GM12878 (cell line): ENCODE results near the gene AP5Z1. TPM values are rescaled to one million over a fixed set of nuclear protein-coding genes. Genes with fewer than 3 reads are reported as not detected.

Experiments used
- ATAC-seq: fragments of 200-7000 bp; cut with Tn5 transposase; 3 replicates; pipeline ENCODE4 v1.9.1; 2020; ENCODE audit warnings: mild to moderate bottlenecking, moderate library complexity
- BruUV-seq: library from RNA; stranded (reverse); fragments of 400-500 nt; replicated peaks from 2 replicates; lab custom pipeline; 2021; lab: Mats Ljungman, UMichigan
- CTCF ChIA-PET: fragments of 300-600 bp; sonication (Branson Sonifier 250); formaldehyde crosslinking; extraction: SDS; loops from one replicate; lab custom pipeline; 2021; ENCODE audit warnings: inconsistent platforms; lab: Yijun Ruan, JAX
- POLR2A ChIA-PET: fragments of 350-600 bp; formaldehyde crosslinking; extraction: SDS; loops from one replicate; lab custom pipeline; 2021; ENCODE audit warnings: inconsistent platforms; lab: Charles Lee
- RAD21 ChIA-PET: fragments of 300-600 bp; sonication (Branson Sonifier 250); formaldehyde crosslinking; loops from one replicate; lab custom pipeline; 2023; ENCODE audit warnings: antibody characterized with exemption; ENCODE audit not compliant: unreplicated experiment; lab: Charles Lee
- SMC1A ChIA-PET: fragments of 300-600 bp; sonication (Branson Sonifier 250); formaldehyde crosslinking; loops from one replicate; lab custom pipeline; 2023; ENCODE audit not compliant: unreplicated experiment, uncharacterized antibody; lab: Charles Lee
- DNase-seq: peaks from one replicate; pipeline ENCODE4 v3.0.0-alpha.2; 2011; ENCODE audit warnings: low read depth, low spot score
- FAIRE-seq: peaks from 3 replicates; lab custom pipeline; 2011; peaks lifted over from hg19 to GRCh38; lab: Jason Lieb, UNC
- H2AFZ ChIP-seq: 2 replicates; pipeline ENCODE4 v1.6.0; 2011; ENCODE audit warnings: low read depth, low read length, control low read depth; ENCODE audit not compliant: control insufficient read depth
- H3K27ac ChIP-seq: 2 replicates; pipeline ENCODE4 v1.5.1; 2011; ENCODE audit warnings: control low read depth; ENCODE audit not compliant: control insufficient read depth, insufficient read depth
- H3K27me3 ChIP-seq, 2 experiments: replicated peaks in 1 of 2; 2 replicates each; pipeline versions ENCODE4 v1.6.0 to v1.6.1; 2011; ENCODE audit warnings: low read length in 1 of 2; ENCODE audit not compliant: control insufficient read depth in 2 of 2, insufficient read depth in 2 of 2
- H3K36me3 ChIP-seq, 2 experiments: 2 replicates each; pipeline ENCODE4 v1.5.1; 2011; ENCODE audit warnings: low read length in 1 of 2; ENCODE audit not compliant: control insufficient read depth in 2 of 2, insufficient read depth in 2 of 2
- H3K4me1 ChIP-seq: 2 replicates; pipeline ENCODE4 v1.6.1; 2011; ENCODE audit warnings: mild to moderate bottlenecking, low read length, moderate library complexity, mixed read lengths; ENCODE audit not compliant: control insufficient read depth, insufficient read depth
- H3K4me2 ChIP-seq: 2 replicates; pipeline ENCODE4 v1.6.0; 2011; ENCODE audit warnings: control low read depth; ENCODE audit not compliant: control insufficient read depth, insufficient read depth
- H3K4me3 ChIP-seq: fragments of 200-600 bp; sonication (generic); 2 replicates; pipeline ENCODE4 v1.5.1; 2016
- H3K79me2 ChIP-seq: 2 replicates; pipeline ENCODE4 v1.6.0; 2011; ENCODE audit warnings: low read length; ENCODE audit not compliant: control insufficient read depth, insufficient read depth
- H3K9ac ChIP-seq: 2 replicates; pipeline ENCODE4 v1.8.0; 2011; ENCODE audit warnings: low read length, control low read depth, mixed read lengths; ENCODE audit not compliant: control insufficient read depth, insufficient read depth
- H3K9me3 ChIP-seq: replicated peaks from 3 replicates; pipeline ENCODE4 v1.5.1; 2011; ENCODE audit warnings: mild to moderate bottlenecking, low read length; ENCODE audit not compliant: control insufficient read depth, insufficient read depth
- H4K20me1 ChIP-seq: 2 replicates; pipeline ENCODE4 v1.6.0; 2011; ENCODE audit not compliant: control insufficient read depth, insufficient read depth
- BACH1 ChIP-seq: fragments of 450-650 bp; IDR thresholded peaks from 2 replicates; pipeline ENCODE4 v1.6.1; 2017; ENCODE audit warnings: mild to moderate bottlenecking, borderline replicate concordance
- BCL3 ChIP-seq: IDR thresholded peaks from 2 replicates; pipeline ENCODE4 v1.6.1; 2011; ENCODE audit warnings: borderline replicate concordance, low read depth, mild to moderate bottlenecking, moderate library complexity, low read length; ENCODE audit not compliant: insufficient read depth, poor library complexity, severe bottlenecking
- EGR1 ChIP-seq, 2 experiments: IDR thresholded peaks; 1 replicate in 1 of 2; 2 replicates in 1 of 2; pipeline ENCODE4 v1.6.1; 2011 to 2012; ENCODE audit warnings: low read depth in 2 of 2, low read length in 2 of 2, borderline replicate concordance in 1 of 2, mild to moderate bottlenecking in 1 of 2, moderate library complexity in 1 of 2
- LARP7 ChIP-seq: fragments of 450-650 bp; IDR thresholded peaks from 2 replicates; pipeline ENCODE4 v1.6.1; 2017; ENCODE audit warnings: mild to moderate bottlenecking
- SREBF1 ChIP-seq: IDR thresholded peaks from 2 replicates; pipeline ENCODE4 v1.6.1; 2012; ENCODE audit warnings: mild to moderate bottlenecking, low read length
- YBX1 ChIP-seq: fragments of 450-650 bp; IDR thresholded peaks from 2 replicates; pipeline ENCODE4 v1.6.1; 2016; ENCODE audit warnings: antibody characterized with exemption
- ZSCAN29 ChIP-seq: fragments of 450-650 bp; IDR thresholded peaks from 2 replicates; pipeline ENCODE4 v1.6.1; 2017; ENCODE audit warnings: mild to moderate bottlenecking, moderate library complexity
- WGBS: methylation state at CpG from one replicate; pipeline ENCODE4 v1.1.6; 2016; ENCODE audit warnings: low lambda C conversion rate; ENCODE audit not compliant: insufficient replicate concordance, insufficient coverage; ENCODE audit errors: missing lambda C conversion rate; 5-methylcytosine and 5-hydroxymethylcytosine counted together
- in situ Hi-C: fragments of 300-500 bp; cut with MboI; formaldehyde crosslinking; loops from 9 replicates; pipeline ENCODE4 v1.14.3; 2018; ENCODE audit warnings: mixed read lengths
- intact Hi-C: fragments of 100-400 bp; cut with micrococcal nuclease; formaldehyde crosslinking; loops from one replicate; pipeline ENCODE4 v1.14.2; 2022; ENCODE audit not compliant: unreplicated experiment
- polyA plus RNA-seq, 11 experiments: library from polyadenylated mRNA; depleted of rRNA in 4 of 11; unstranded in 6 of 11; stranded (reverse) in 5 of 11; fragments of >200 nt; fragmentation: Nextera tagmentation in 4 of 11; fragmentation: Illumina TruSeq in 1 of 11; extraction: Ambion mirVana in 4 of 11; extraction: Trizol in 1 of 11; gene quantifications; 1 replicate in 1 of 11; 2 replicates in 10 of 11; pipeline versions ENCODE4 v1.2.1 to v1.2.3, GENCODE V29; 2011 to 2016; ENCODE audit warnings: inconsistent platforms in 2 of 11, missing spikeins in 2 of 11, low read depth in 1 of 11
- total RNA-seq, 4 experiments: library from RNA; depleted of rRNA in 3 of 4; stranded (reverse); fragments of >200 nt in 3 of 4; fragmentation: Illumina TruSeq in 1 of 4; extraction: Trizol in 1 of 4; gene quantifications; 2 replicates each; pipeline versions ENCODE4 v1.2.1 to v1.2.3, GENCODE V29; 2013 to 2021

AP5Z1 gene
- total and polyA plus RNA-seq, 10 of the 15 experiments (the other 5 are each of a cell fraction or from before 2014, with no cell fraction given): 0.37 to 43.4 (median 19.4) TPM

GRCh38 chr7:4800487-4800886, 25.1 kb downstream of the AP5Z1 start:
- no peak overlapping the region for H3K4me2 ChIP-seq
- H3K9me3 ChIP-seq: no peaks in the 10 kb centered on the region
- H3K27me3 ChIP-seq: no peaks in the 10 kb centered on the region
- H3K4me3 ChIP-seq: no peak overlapping the region
- RAD21 ChIA-PET: no interaction called here
- FAIRE-seq (no peak), ATAC-seq (no peak), DNase-seq (no peak)
- WGBS: 49% methylated on average over 10 of the region's 10 CpGs
- H3K36me3 ChIP-seq: no peaks in the 10 kb centered on the region
- H3K27ac ChIP-seq: no peak overlapping the region
- H3K4me1 ChIP-seq: no peaks in the 10 kb centered on the region
- TF ChIP-seq BACH1 (no peak), YBX1 (no peak), EGR1 (IDR thresholded peaks at IDR 0.05; ENCODE audit: borderline replicate concordance in 1 of 2, low read depth in 2 of 2, low read length in 2 of 2) (no peak), SREBF1 (no peak), ZSCAN29 (no peak)
- no peaks in the 10 kb centered on the region for H3K79me2 ChIP-seq
- BruUV-seq: no TSS peak
- H4K20me1 ChIP-seq: no peaks in the 10 kb centered on the region
- intact Hi-C loops: no loop called here
- POLR2A ChIA-PET: no interaction called here
- in situ Hi-C loops: no loop called here
- no peak overlapping the region for H3K9ac ChIP-seq
- SMC1A ChIA-PET: no interaction called here
- H2AFZ ChIP-seq: no peak overlapping the region
- CTCF ChIA-PET: interaction anchor here (0.7 to 5.2 kb wide), 2 partner anchors 49 to 285 kb away, joined by 4 to 30 read pairs; no protein-coding TSS in a partner anchor

GRCh38 chr7:4800926-4801838, 25.8 kb downstream of the AP5Z1 start:
- no peaks in the 10 kb centered on the region for H3K79me2 ChIP-seq
- no peaks in the 10 kb centered on the region for H3K36me3 ChIP-seq
- intact Hi-C loops: no loop called here
- RAD21 ChIA-PET: no interaction called here
- POLR2A ChIA-PET: no interaction called here
- no peak overlapping the region for H3K4me3 ChIP-seq
- no peak for DNase-seq
- in situ Hi-C loops: no loop called here
- FAIRE-seq: no peak
- BruUV-seq: no TSS peak
- CTCF ChIA-PET: interaction anchor here (0.7 to 5.2 kb wide), 2 partner anchors 50 to 284 kb away, joined by 4 to 30 read pairs; no protein-coding TSS in a partner anchor
- no peak overlapping the region for H3K9ac ChIP-seq
- H4K20me1 ChIP-seq: no peaks in the 10 kb centered on the region
- H3K27ac ChIP-seq: no peak overlapping the region
- peak; percentile 15; the same call in 2 of the 3 replicates for ATAC-seq
- no peaks in the 10 kb centered on the region for H3K4me1 ChIP-seq
- TF ChIP-seq LARP7 (no peak), BCL3 (peak; percentile 89)
- H3K4me2 ChIP-seq: no peak overlapping the region
- WGBS: 66% methylated on average over 27 of the region's 27 CpGs
- no peaks in the 10 kb centered on the region for H3K9me3 ChIP-seq
- no peaks in the 10 kb centered on the region for H3K27me3 ChIP-seq
- SMC1A ChIA-PET: no interaction called here
- no peak overlapping the region for H2AFZ ChIP-seq
